ENCODE data around the gene VIPAS39.
A peak's percentile ranks its signal among the peaks of the same experiment; 100 is the strongest.
"Not testable (repeated sequence)": the region's sequence is repeated elsewhere in the genome, so short reads cannot be mapped to it uniquely, and the experiment has no call there.

VIPAS39 gene

DNA sequence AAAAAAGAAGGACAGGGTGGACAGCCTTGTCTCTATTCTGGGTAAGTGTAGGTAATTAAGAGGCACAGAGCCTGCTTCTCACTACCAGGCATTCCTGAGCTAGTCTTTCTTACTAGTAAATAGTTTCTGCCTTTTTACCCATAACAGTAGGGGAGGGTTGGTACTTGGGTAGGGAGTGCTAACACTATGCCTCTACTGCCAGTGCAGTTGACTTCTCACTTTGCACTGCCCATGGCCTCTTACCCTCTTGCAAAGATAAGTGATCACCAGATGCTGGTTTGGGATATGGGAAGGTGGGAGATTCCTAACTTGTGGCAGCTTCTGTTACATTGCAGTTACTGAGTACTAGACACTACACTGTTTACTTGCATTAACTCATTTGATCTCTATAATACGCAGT lies 12.1 kb upstream of the VIPAS39 start:
- no peak for DNase-seq

DNA sequence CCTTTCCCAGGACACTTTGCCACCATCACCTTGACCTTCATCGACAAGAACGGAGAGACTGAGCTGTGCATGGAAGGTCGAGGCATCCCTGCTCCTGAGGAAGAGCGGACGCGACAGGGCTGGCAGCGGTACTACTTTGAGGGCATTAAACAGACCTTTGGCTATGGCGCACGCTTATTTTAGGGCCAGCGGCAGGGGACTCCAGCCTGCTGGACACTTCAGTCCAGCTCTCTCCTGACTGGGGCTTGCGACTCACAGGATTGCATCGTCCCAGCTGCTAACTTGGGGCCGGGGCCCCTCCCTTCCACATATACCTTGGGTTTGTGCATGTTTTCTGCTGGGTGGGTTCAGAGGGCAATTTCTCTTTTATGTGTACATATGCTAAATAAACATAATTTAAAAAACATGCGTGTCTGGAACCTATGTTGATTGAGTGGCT lies 11.7 kb upstream of the VIPAS39 start:
- DNase-seq, result no peak

DNA sequence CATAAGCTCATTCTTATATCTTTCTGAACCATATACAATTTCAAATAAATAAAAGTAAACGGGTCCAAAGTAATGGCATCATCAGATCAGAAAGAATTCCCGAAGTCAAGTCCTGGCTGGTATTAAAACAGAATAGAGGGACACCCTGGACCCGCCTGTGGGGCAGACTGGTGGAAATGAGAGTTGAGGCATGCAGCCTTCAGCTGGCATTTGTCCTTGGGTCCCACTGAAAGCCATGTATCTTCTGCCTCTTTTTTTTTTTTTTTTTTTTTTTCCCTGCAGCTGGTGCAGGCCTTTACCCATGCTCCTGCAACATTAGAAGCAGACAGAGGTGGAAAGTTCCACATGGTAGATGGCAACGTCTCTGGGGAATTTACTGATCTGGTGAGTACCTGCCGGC lies 10.4 kb upstream of the VIPAS39 start:
- no peak for DNase-seq

DNA sequence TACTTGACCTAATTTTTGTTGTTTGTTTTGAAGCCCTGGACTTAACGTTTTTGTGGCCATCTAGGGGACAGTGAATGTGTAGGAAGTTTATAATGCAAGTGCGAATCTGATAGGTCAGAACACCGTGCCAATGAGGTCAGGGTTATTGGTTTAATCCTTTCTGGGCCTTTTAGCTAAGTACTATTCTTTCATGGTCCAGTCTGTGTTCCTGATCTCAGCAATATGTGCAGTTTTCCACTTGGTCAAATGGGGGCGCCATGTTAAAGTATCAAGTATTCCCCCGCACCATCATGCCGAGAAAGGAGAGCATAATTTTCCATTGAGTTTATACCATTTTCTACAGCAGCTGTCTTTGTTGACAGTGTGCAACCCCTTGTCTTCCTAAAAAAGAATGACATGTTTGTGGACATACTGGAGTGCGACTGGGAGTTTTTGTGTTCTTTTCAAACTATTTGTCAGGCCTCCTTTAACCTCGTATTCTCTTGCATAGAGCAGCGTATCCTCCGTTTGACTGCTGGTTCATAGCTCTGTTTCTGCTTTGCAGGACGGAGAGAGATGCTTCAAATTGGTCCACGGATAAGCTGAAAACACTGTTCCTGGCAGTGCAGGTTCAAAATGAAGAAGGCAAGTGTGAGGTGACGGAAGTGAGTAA lies 1.8 kb upstream of the VIPAS39 start:
- DNase-seq, result peak; percentile 53

DNA sequence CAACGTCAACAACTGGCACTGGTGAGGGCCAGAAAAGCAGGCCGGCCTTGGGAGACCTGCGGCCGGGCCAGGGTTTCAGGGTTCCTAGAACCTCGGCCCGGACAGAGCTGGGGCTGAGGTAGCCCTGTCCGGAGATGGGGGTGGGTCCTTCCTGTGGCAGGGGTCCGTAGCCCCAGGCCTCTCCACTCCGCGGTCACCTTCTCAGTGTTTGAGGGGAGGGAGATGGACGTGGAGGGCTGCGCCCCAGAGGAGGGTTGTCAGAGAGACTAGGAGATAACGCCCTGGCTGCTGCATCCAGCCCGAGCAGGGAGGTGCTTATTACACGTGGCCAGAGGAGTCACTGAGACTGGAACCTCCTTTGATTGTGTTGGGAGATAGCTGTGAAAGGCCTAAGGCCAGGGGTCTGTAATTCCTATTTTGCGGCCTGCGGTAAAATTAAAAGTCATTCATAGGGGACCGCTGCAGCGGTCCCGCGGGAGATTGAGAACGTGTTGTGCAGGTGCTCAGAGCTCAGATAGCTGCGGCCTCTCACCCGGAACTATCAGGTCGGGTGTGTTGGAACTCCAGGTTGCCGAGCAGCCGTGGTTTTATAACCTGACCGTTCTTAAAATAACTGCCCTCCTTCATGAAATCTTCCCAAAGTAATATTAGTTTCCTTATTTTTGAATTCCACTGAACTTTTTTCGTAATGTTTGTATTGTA lies 999 bp upstream of the VIPAS39 start:
- DNase-seq, result peak; percentile 37

DNA sequence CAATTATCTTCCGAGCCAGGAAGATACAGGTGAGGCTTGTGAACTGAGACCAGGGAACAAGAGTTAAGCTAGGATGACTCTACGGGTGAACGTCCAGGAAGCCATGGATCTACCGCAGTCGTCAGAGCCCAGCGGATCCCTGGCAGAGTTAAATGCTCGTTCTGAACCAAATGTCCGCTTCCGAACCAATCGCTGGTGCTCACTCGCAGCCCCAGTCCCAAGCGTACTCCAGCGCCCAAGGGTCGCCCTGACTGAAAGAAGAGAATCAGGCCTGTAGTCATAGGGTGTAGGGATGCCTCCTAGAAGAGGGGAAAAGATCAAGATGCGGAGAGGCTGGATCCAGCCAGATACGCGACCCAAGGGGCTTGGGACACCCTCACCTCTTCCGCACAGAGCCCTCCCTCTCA lies 283 bp downstream of the VIPAS39 start:
- DNase-seq, result no peak

DNA sequence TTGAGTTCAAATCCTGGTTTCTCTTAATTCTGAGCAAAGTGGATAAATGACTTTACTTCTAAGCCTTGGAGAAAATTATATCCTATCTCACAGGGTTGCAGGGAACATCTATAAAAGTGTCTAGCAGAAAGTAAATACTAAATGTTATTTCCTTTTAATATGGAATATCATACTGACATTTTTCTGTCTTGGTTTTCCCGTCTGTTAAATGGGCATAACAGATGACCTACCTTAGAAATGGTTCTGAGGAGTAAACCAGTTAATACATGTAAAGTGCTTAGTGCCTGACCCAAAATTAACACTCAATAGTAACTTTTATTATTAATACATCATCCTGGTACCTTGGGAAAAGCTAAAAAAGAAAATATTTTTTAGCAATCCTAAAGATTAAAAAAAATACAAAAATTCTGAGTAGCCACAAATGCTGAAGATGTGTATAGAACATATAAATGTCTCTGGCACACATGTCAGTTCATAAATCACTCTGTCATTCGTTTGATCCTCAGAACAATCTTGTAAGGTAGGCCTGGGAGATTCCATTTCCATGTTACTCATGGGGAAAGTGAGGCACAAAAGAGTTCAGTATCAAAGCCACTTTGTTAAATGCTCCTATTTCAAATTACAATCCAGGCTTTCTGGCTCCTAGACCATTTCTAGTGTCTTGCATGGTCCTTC lies 1.3 kb downstream of the VIPAS39 start:
- no peak for DNase-seq

DNA sequence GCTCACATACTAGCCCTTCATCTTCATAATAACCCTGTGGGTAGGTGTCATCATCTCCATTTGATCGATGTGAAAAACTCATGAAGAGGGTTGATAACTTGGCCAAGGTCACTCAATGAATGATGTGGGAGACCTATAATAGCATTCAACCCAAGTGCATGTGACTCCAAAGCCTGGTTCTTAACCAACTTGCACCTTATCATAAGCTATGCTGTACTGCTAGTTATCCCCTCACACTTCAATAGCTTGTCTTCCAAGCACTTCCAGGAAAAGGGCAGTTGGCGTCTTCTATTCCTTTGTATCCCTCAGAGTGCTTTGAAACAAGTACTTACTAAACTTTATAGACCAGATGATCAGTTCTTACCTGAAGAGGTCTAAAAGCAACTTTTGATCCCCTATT lies 15.2 kb downstream of the VIPAS39 start:
- DNase-seq, result no peak

DNA sequence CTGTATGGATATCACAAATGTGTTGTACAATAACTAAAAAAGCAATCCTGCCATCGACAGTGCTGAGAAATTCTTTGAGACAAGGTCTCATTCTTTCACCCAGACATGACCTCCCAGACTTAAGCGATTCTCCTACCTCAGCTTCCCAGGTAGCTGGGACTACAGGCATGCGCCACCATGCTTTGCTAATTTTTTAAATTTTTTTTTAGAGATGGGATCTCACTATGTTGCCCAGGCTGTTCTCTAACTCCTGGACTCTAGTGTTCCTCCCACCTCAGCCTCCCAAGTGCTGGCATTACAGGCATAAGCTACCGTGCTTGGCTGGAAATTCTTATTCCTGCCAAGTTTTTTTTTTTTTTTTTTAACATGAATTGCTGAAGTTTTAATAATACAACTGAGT lies 17.5 kb downstream of the VIPAS39 start:
- DNase-seq, result no peak

DNA sequence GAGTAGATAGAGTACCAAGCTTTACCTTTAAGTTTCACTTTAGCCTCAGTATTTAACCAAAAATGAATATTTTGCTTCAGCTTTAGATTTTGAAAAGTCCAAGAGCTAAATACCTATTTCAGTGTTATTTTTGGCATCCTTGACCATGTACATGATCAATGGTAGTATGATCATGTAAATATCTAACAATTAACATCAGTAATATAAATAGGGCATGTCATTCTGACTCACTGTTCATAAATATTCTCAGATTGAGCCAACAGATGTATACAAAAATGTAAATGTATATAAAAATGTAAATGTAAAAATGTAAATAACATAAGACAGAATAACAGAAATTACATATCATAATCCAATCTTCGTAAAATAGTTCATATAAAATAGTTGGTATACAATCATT lies 18.8 kb downstream of the VIPAS39 start:
- DNase-seq, result no peak

DNA sequence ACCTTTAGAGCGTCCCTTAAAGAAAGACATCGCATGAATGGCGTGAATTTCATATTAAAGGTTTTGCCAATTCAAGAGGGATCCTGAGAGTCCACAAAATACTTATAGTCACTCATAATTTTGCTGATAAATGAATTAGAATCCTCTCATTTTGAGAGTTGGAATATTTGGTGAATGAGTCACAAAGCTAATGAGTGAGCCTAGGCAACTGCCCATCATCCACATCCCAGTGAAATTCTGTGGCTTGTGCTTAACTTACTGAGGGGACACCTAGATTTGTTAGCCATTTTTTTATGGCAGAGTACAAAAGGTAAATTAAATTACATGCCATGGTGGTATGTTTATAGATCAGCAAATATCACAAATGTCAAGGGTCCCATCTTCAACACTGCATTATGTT lies 21.4 kb downstream of the VIPAS39 start:
- no peak for DNase-seq

DNA sequence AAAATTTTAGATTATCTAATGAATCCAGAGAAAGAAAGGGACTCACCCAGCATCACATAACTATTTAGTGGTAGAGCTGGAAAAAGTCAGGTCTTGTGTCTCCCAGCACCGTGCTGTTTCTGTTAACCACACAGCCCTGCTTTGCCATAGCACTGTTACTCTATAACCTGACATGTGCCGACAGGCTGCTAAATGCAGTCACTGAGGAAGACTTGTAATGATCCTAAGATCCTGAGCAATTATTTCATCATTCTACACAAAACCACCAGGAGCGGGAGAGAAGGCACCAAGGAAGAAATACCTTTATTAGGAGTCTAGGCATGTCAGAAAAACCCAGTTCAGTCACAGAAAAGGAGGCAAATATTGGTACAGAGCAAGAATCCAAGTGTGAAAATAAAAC lies 31.0 kb downstream of the VIPAS39 start:
- no peak for DNase-seq

DNA sequence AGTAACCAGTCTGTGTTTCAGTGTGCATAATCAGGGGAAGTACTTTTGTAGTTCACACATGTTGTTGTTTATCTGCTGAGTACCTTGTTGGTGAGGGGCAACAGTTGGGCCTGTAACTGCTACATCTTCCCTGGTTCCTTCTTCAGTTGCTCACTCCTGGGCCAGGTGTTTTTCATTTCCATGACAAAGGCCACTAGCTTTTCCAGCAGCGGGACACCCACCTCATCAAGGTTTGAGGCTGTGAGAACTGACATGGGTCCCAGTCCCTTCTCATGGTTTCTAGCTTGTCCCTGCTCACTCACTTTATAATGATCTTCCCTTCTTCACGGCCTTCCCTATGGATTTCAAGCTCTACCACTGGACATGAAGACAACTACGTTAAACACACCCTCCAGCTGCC lies 32.5 kb downstream of the VIPAS39 start:
- DNase-seq, result no peak

DNA sequence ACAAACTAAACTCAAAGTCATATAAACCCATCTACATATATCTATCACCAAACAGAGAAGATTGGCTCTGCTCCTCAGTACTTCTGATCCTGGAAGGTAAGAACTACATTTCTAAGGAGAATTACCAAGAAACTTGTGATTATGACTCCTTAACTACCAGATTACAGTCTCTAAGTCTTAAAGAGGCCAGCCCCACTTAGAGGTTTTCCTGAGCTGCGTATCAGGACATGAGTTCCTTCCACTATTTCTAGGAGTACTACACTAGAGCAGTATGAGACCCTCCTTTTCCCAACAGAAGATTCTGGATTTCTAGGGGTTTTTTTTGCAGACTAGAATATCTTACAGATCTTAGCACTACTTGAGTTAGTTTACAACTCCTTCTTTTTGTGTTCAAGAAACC lies 34.0 kb downstream of the VIPAS39 start, which contains the start of gene NOXRED1:
TSS of gene NOXRED1 (minus strand) at position 101 of the 400 bp plus-strand sequence. CDS start 634 bp downstream, outside the sequence.
- no peak for DNase-seq

DNA sequence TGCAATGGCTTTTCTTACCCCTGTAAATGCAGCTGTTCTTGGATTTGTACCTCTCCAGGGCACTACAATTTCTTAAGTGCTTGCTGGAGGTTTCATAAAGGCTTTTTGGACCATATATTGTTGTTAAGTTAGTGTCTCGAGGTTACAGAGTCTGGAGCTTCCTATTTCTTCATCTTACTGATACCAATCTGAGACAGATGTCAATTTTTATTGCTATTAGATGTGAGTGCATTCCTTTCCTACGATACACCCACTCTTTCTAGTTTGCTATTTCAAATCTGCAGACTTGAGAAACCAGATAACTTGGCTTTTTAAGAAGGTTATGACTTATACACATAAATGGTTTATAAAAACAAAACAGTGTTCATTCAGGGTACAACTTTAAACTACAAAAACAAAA lies 36.2 kb downstream of the VIPAS39 start:
- DNase-seq, result no peak

DNA sequence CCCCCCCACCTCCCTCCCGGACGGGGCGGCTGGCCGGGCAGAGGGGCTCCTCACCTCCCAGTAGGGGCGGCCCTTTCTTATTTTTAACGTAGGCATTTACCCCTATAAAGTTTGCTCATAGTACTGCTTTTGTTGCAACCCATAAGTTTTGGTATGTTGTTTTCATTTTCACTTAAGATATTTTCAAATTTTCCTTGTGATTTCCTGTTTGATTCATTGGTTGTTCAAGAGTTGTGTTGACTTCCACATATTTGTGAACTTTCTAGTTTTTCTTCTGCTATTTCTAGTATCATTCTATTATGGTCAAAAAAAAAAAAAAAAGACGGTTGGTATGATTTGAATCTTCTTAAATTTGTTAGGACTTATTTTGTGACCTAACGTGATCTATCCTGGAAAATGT lies 40.6 kb downstream of the VIPAS39 start:
- DNase-seq, result no peak

DNA sequence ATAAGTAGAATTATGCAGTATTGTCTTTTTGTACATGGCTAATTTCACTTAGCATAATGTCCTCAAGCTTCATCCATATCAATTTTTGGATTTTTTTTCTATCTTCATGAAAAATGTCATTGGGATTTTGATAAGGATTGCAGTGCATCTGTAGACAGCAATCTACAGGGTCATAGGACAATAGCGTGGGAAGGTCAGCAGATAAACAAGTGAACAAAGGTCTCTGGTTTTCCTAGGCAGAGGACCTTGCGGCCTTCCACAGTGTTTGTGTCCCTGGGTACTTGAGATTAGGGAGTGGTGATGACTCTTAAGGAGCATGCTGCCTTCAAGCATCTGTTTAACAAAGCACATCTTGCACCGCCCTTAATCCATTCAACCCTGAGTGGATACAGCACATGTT lies 41.3 kb downstream of the VIPAS39 start:
- DNase-seq, result not testable (repeated sequence)

DNA sequence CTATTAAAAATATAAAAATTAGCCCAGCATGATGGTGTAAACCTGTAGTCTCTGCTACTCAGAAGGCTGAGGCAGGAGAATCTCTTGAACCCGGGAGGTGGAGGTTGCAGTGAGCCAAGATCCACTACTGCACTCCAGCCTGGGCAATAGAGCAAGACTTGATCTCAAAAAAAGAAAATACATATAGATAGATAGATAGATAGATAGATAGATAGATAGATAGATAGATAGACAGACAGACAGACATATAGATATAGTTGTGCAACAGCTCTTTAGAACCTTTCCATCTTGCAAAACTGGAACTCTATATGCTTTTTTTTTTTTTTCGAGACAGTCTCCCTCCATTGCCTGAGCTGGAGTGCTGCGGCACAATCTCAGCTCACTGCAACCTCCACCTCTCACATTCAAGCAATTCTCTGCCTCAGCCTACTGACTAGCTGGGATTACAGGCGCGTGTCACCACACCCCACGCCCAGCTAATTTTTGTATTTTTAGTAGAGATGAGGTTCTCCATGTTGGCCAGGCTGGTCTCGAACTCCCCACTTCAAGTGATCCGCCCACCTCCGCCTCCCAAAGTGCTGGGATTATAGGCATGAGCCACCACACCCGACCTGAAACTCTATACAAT lies 41.9 kb downstream of the VIPAS39 start:
- DNase-seq, result not testable (repeated sequence)

DNA sequence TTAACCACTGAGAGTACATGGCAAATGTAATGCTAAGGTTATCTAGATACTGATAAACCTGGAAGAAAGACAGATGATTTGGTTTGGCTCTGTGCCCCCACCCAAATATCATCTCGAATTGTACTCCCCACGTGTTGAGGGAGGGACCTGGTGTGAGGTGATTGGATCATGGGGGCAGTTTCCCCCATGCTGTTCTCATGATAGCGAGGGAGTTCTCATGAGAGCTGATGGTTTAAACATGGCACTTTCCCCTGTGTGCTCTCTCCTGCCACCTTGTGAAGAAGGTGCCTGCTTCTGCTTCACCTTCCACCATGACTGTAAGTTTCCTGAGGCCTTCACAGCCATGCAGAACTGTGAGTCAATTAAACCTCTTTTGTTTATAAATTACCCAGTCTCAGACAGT lies 48.3 kb downstream of the VIPAS39 start:
- no peak for DNase-seq

DNA sequence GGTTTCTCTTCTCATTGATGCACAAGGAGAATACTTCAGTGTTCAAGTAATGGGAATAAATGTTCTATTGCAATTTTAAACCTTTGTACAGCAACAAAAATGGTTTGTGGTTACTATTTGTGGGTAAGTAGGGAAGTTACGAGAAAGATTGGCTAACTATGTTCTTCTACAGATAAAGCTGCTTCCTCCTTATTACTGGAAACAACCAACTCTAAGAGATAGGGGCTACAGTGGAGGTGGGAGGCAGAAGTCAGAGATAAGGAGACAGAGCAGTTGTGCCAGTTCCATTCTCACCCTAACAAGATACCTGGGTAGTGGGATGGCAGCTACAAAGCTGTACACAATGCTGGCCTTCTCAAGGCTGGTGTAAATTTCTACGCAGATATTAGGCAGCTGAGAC lies 50.2 kb downstream of the VIPAS39 start:
- DNase-seq, result no peak

DNA sequence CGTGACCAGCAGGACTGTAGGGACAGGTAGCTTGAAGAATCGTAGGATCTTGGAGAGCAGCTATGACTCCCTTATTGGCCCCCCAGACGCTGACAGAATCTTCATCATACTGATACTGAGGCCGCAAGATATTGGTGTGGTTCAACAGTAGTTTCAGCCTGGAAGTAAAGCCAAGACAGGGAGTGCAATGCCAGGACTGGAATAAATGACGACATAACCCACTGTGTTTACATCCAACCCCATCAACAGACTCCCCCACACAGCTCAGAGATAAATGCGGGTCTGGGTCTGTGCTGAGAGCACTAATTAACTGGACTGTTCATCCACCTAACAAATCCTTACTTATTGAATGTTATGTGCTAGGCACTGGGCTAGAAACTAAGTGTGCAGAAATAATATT lies 50.7 kb downstream of the VIPAS39 start:
- DNase-seq, result no peak

DNA sequence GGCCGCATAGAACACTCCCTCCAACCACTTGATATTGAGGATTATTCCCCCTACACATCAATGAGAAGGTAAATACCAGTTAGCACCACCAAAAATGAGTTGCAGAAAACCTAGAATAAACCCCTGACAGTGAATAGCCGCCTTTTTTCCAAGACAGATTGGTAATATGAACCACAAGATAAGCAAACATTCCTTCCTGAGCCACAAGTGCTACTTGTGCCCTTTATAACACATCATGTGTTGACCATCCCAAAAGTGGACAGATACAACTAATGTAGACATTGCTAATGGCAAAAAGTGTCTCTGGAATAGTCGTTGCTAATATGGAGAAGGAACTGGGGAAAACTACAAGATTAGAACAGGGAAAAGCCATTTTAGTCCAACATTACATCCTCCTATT lies 51.3 kb downstream of the VIPAS39 start:
- DNase-seq, result no peak

DNA sequence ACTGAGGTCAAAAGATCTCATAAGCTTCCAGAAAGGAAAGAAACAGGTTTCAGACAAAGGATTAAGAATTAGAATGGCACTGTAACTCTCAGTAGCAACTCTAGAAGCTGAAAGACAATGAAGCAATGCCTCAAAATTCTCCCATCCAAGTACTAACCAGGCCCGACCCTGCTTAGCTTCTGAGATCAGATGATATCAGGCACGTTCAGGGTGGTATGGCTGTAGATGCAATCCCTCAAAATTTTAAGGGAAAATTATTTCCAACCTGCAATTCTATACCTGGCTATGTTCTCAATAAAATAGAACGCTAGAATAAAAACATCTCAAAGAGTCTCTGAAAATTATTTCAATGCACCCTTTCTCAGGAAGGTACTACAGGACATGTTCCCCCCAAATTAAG lies 53.6 kb downstream of the VIPAS39 start:
- no peak for DNase-seq

DNA sequence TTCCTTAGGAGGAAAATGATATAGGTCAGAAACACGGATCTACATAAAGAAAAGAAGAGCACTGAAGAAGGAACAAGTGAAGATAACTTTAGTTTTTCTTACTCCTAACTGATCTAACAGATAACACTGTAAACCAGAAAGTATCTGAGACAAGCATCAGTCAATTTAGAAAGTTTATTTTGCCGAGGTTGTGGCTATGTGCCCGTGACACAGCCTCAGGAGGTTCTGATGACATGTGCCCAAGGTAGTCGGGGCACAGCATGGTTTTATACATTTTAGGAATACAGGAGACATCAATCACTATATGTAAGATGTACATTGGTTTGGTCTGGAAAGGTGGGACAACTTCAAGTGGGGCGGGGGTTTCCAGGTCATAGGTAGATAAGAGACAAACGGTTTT lies 57.2 kb downstream of the VIPAS39 start:
- no peak for DNase-seq

Data from activated CD8-positive, alpha-beta memory T cell treated with anti-CD3 and anti-CD28 coated beads, Interleukin-2, amount 50 U/mL, for 4 hours (primary cell).